WTC11 (cell line): ENCODE data around the gene MAP7D2. TPM values are rescaled to one million over a fixed set of nuclear protein-coding genes. Genes with fewer than 3 reads are reported as not detected.

Experiments used
- ATAC-seq: fragments of 200-7000 bp; cut with Tn5 transposase; 2 replicates; pipeline ENCODE4 v1.10.0; 2021; ENCODE audit warnings: mild to moderate bottlenecking, moderate library complexity
- CTCF ChIA-PET: fragments of 300-600 bp; sonication (Branson Sonifier 250); formaldehyde crosslinking; loops from one replicate; lab custom pipeline; 2021; ENCODE audit warnings: antibody characterized with exemption; lab: Charles Lee
- POLR2A ChIA-PET: fragments of 350-600 bp; sonication (Branson Sonifier 250); formaldehyde crosslinking; loops from one replicate; lab custom pipeline; 2021; ENCODE audit warnings: antibody characterized with exemption; lab: Charles Lee
- DNase-seq: peaks from one replicate; pipeline ENCODE4 v3.0.0; 2021; ENCODE audit warnings: low spot score
- H3K27ac Mint-ChIP-seq: 2 replicates; pipeline ENCODE4 v1.8.0; 2021; ENCODE audit warnings: mixed read lengths
- H3K27me3 Mint-ChIP-seq: 2 replicates; pipeline ENCODE4 v1.8.0; 2021; ENCODE audit warnings: low read depth, mild to moderate bottlenecking, moderate library complexity, mixed read lengths
- H3K36me3 Mint-ChIP-seq: 2 replicates; pipeline ENCODE4 v1.8.0; 2021; ENCODE audit warnings: mixed read lengths
- H3K4me1 Mint-ChIP-seq: 2 replicates; pipeline ENCODE4 v1.8.0; 2022; ENCODE audit warnings: mixed read lengths
- H3K4me3 Mint-ChIP-seq: 2 replicates; pipeline ENCODE4 v1.8.0; 2021; ENCODE audit warnings: mild to moderate bottlenecking, moderate library complexity, mixed read lengths
- H3K9me3 Mint-ChIP-seq: 2 replicates; pipeline ENCODE4 v1.8.0; 2021; ENCODE audit warnings: mixed read lengths
- AFF4 ChIP-seq: sonication (generic); formaldehyde crosslinking; IDR thresholded peaks from 2 replicates; pipeline ENCODE4 v1.8.1; 2023; ENCODE audit warnings: mild to moderate bottlenecking, missing genetic modification reagents, borderline replicate concordance
- CREM ChIP-seq: sonication (generic); formaldehyde crosslinking; IDR thresholded peaks from 2 replicates; pipeline ENCODE4 v1.8.1; 2022; ENCODE audit warnings: mild to moderate bottlenecking, missing genetic modification reagents, moderate library complexity
- E2F1 ChIP-seq: sonication (generic); formaldehyde crosslinking; IDR thresholded peaks from 2 replicates; pipeline ENCODE4 v1.8.0; 2022; ENCODE audit warnings: mild to moderate bottlenecking, missing genetic modification reagents
- EMX1 ChIP-seq: fragments of 250-450 bp; sonication (Bioruptor Pico); IDR thresholded peaks from 2 replicates; pipeline ENCODE4 v1.8.0; 2021; ENCODE audit warnings: mild to moderate bottlenecking
- FOXP1 ChIP-seq: sonication (generic); formaldehyde crosslinking; IDR thresholded peaks from 2 replicates; pipeline ENCODE4 v1.8.0; 2022; ENCODE audit warnings: missing genetic modification reagents, mild to moderate bottlenecking, moderate library complexity, borderline replicate concordance
- GABPB1 ChIP-seq: sonication (generic); formaldehyde crosslinking; IDR thresholded peaks from 2 replicates; pipeline ENCODE4 v1.8.1; 2023; ENCODE audit warnings: mild to moderate bottlenecking, missing genetic modification reagents
- GRHL2 ChIP-seq: fragments of 250-450 bp; sonication (Bioruptor Pico); IDR thresholded peaks from 2 replicates; pipeline ENCODE4 v1.8.0; 2022; ENCODE audit warnings: mild to moderate bottlenecking, moderate library complexity; ENCODE audit not compliant: insufficient replicate concordance, severe bottlenecking
- MAX ChIP-seq: sonication (generic); formaldehyde crosslinking; IDR thresholded peaks from 2 replicates; pipeline ENCODE4 v1.8.0; 2022; ENCODE audit warnings: mild to moderate bottlenecking, missing genetic modification reagents
- NR3C1 ChIP-seq: sonication (generic); formaldehyde crosslinking; conservative IDR thresholded peaks from 2 replicates; pipeline ENCODE4 v1.8.1; 2023; ENCODE audit warnings: low read depth, mild to moderate bottlenecking, missing genetic modification reagents
- PRRX2 ChIP-seq: fragments of 250-450 bp; sonication (Bioruptor Pico); IDR thresholded peaks from 2 replicates; pipeline ENCODE4 v1.8.0; 2021; ENCODE audit warnings: mild to moderate bottlenecking
- SMAD4 ChIP-seq: sonication (generic); formaldehyde crosslinking; IDR thresholded peaks from 2 replicates; pipeline ENCODE4 v1.8.0; 2022; ENCODE audit warnings: mild to moderate bottlenecking, missing genetic modification reagents
- STAT6 ChIP-seq: sonication (generic); formaldehyde crosslinking; conservative IDR thresholded peaks from 2 replicates; pipeline ENCODE4 v1.8.1; 2023; ENCODE audit warnings: mild to moderate bottlenecking, low read depth, missing genetic modification reagents, moderate library complexity
- ZBTB21 ChIP-seq: sonication (generic); formaldehyde crosslinking; IDR thresholded peaks from 2 replicates; pipeline ENCODE4 v1.8.1; 2023; ENCODE audit warnings: mild to moderate bottlenecking, missing genetic modification reagents, borderline replicate concordance
- ZNF423 ChIP-seq: fragments of 250-450 bp; sonication (Bioruptor Pico); IDR thresholded peaks from 2 replicates; pipeline ENCODE4 v2.1.2; 2022; ENCODE audit warnings: mild to moderate bottlenecking, moderate library complexity
- ZNF425 ChIP-seq: fragments of 250-450 bp; sonication (Bioruptor Pico); conservative IDR thresholded peaks from 2 replicates; pipeline ENCODE4 v1.9.0; 2021; ENCODE audit warnings: mild to moderate bottlenecking
- ZNF532 ChIP-seq: fragments of 250-450 bp; sonication (Bioruptor Pico); IDR thresholded peaks from 2 replicates; pipeline ENCODE4 v1.9.0; 2021; ENCODE audit warnings: mild to moderate bottlenecking, borderline replicate concordance
- ZSCAN18 ChIP-seq: fragments of 250-450 bp; sonication (Bioruptor Pico); IDR thresholded peaks from 2 replicates; pipeline ENCODE4 v2.1.2; 2022; ENCODE audit warnings: mild to moderate bottlenecking, moderate library complexity
- total RNA-seq: library from RNA; stranded (reverse); gene quantifications from 3 replicates; pipeline ENCODE4 v1.2.3, GENCODE V29; 2021

Gene MAP7D2
- total RNA-seq, 1 experiment from 2014 or later: 0.57 TPM

GRCh38 chrX:20061855-20062254 lies 54.9 kb downstream of the MAP7D2 start (continued):
- TF ChIP-seq ZNF532 (CRISPR knock-in tag): no peak

GRCh38 chrX:20060961-20061748 lies 55.6 kb downstream of the MAP7D2 start:
- no peak overlapping the region for H3K27ac Mint-ChIP-seq
- no peaks in the 10 kb centered on the region for H3K36me3 Mint-ChIP-seq
- H3K4me1 Mint-ChIP-seq: peaks cover 8% of the 10 kb centered on the region
- ChIA-PET CTCF (interaction anchor here (0.6 to 1.9 kb wide), 2 partner anchors 156 to 408 kb away, joined by 4 to 7 read pairs; no protein-coding TSS in a partner anchor), POLR2A (no interaction called here)
- DNase-seq (no peak), ATAC-seq (no peak)
- no peaks in the 10 kb centered on the region for H3K27me3 Mint-ChIP-seq
- no peak overlapping the region for H3K4me3 Mint-ChIP-seq
- H3K9me3 Mint-ChIP-seq: no peaks in the 10 kb centered on the region
- TF ChIP-seq ZSCAN18 (CRISPR knock-in tag) (no peak), ZBTB21 (no peak), AFF4 (CRISPR knock-in tag) (no peak), GRHL2 (CRISPR knock-in tag) (no peak), GABPB1 (CRISPR knock-in tag) (no peak), ZNF425 (CRISPR knock-in tag) (no peak), NR3C1 (no peak), FOXP1 (CRISPR knock-in tag) (no peak), SMAD4 (CRISPR knock-in tag) (no peak), CREM (CRISPR knock-in tag) (no peak), MAX (CRISPR knock-in tag) (no peak), STAT6 (CRISPR knock-in tag) (no peak), PRRX2 (CRISPR knock-in tag) (no peak), EMX1 (CRISPR knock-in tag) (no peak), ZNF423 (CRISPR knock-in tag) (no peak), E2F1 (CRISPR knock-in tag) (no peak)
